ENCODE measurements around the gene EIF4B.
A peak's percentile ranks its signal among the peaks of the same experiment; 100 is the strongest.

EIF4B gene

DNA sequence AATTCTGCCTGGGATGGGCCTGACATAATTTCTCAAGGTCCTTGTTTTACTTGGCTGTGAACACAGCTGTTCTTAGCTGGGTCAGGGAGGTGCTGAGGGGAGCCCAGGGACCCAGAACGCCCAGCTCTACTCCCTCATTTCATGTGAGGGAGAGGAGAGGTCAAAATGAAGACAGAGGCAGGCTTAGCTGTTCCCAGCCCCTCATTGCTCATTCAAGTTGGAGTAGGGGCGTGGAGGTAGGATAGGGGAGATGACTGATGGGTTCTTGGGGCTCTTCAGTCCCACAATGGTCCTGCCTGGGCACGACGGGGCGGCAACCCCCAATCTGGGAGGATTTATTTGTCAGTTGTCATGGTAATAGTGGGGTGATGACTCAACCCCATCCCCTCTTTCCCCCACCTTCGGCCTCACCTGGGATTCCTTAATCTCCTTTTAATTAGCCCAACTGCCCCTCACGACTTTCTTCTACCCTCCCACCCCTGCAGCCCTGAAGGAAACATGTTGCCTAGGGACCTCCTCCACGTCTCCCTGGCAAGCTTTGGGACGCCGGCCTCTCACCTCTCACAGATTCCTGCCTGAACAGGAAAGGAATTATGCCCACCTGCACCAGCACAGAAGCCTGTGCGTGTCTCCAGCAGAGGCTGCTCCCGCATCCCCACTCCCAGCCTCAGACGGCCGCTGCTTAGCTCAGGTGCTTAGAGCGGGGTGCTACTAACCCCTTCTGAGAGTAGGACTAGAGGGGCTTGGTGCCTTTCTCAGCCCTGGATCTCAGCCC, 62.7 kb downstream of the EIF4B start:
- DNase-seq, result no peak

DNA sequence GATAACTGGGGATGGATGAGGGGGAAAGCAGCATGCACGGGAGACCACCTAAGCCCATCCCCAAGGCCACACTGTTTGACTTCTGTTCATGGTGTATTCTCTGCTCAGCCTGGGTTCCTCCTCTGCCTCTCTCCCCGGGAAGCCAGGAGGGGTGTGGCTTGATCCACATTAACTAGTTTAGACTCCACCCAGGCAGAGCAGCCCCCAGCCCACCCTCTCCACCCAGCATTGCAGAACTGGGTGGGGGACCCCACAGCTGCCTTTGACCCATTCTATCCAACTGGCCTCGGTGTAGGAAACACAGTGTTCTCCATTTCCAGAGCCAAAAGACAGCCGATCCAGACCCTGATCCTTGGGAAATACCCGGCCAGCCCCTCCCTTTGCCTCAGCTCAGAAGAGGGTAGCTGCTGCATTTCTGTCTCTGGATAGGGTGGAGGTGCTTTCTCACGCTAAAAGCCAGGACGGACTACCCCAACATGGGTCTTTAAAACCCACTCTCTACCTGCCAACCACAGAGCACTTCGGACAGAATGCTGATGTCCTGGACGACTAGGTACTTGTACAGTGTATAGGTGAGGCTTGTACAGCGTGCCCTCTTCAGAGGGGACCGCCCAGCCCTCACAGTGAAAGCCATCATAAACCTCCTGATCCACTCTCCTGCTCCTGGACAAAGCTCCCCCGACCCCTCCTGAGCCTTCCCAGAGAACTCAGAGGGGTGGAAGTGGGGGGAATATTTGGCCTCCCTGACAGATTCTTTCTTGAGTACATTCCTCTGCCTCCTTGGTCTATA, 63.6 kb downstream of the EIF4B start:
- no peak for DNase-seq

DNA sequence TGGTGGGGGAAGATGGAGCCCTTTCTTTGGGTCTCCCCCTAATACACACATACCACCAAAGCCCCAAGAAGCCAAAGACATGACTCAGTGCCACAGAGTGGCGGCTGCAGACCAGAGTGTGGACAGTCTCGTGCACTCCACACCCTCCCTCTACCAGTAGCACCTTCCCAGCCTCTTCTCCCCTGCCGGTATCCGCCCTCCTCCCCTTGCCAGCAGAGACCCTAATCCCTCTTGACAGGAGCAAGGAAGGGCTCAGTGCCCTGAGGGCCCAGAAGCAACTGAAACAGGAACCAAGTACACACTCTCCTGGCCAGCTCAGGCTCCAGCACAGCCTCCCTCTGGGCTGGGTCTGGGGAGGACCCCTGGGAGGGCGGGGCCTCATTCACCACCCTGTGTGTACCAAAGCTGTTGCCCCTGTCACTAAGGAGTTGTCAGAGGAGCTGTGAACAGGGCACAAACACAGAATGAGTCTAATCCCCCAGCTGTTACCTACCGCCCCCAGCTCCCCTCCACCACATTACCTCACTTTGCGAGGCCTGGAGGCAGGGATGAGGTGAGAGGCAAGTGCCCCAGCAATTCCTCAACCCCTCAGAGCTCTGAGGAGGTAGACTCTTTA, 64.7 kb downstream of the EIF4B start:
- no peak for DNase-seq

DNA sequence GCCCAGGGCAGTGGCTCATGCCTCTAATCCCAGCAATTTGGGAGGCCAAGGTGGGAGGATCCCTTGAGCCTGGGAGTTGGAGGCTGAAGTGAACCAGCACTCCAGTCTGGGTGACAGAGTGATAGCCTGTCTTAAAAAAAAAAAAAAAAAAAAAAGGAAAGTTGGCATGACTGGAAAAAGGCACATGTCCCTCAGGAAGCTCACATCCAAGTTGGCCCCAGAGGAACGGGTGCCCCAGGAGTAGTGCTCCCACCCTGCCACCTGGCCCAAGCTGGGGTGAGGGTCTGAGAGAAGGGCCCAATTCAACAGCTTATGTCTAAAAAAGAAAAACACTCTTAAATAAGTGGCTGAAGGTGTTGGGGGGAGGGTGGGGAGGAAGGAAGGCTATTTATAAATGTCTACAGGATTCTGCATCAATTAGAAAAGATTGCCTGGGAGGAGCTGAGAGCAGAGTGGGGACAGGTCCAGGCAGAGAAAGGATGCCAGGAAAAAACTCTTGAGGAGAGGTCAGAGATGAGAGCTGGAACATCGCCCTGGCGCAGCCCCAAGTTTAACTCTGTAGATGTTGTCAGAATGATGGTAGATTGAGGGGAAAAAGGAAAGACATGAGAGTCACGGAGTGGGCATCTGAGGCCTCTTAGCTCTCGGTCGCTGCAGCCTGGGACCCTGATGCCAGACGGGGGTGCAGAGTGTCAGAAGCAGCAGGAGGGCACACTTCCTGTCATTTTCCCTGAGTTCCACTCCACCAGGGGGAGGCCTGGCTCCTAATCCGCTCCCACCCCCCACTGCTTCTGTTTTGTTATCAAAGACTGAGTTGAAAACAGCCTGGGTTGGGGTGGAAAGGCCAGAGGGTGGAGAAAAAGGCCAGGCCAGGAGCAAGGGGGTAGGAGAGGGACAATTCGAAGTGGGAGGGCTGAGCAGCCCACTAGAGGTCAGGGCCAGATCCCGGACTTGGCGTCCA, 65.6 kb downstream of the EIF4B start:
- no peak for DNase-seq

DNA sequence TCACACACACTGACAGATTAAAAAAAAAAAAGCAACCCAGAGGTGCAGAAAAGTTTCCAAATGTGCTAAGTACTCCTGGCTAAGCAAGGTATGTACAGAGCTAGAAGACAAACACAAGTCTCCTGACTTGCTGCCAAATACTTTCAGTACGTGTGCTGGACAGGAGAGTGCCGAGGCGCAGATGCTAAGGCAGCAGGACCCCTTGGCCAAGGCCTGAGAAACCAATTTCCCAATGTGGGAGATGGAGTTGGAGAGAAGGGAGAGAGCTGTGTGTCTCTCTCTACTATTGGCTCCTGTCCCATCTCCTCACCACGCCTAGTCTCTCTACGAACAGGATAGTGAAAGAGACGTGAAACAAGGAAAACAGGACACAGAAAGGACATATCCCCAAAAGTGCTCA, 67.6 kb downstream of the EIF4B start:
- DNase-seq, result no peak

DNA sequence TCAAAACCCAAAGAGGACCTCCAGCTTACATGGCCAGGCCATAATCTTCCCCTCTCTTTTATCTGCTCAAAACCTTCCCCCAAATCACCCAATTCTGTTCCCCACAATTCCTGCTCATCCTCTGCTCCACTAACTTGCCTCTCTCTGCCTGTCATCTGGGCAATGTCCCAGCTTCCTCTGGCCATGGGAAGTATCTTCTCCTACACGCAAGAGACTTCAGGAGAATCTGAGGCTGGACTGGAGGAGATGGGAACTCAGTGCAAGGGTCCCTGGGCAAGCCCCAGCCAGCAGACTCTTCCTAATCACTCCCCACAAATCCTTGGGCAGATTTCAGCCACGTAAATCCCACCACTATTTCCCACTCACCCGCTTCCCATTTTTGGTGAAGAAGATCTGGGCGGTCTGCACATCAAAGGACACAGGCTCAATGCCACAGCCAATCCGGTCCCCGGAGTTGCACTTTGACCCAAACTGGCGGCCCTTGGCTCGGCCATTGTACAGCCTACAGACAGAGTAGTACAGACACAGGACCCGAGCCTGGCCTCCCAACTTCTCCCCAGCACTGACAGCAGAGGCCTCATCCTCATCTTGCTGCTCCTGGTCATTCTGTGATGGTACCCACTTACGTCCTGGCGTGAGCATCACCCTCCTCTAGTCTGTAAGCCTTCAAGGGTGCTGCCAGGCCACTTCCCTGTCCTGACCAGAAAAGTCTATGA, 68.2 kb downstream of the EIF4B start:
- no peak for DNase-seq

DNA sequence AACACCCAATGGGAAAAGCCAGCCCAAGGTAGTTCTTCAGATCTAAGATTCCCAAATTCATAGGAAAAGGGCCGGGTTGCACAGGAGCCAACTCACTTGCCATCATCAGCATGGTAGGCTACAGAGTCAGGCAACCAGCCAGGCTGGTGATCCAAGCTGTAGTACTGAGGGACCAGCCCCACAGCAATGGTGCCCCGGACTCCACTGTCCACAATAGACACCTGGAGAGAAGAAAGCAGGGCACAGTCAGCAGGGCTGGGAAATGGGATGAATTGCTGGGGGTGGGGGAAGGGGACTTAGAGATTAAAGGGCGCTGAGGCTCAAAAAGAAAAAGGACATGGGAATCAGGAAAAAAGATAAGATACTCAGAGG, 68.7 kb downstream of the EIF4B start:
- DNase-seq, result no peak

DNA sequence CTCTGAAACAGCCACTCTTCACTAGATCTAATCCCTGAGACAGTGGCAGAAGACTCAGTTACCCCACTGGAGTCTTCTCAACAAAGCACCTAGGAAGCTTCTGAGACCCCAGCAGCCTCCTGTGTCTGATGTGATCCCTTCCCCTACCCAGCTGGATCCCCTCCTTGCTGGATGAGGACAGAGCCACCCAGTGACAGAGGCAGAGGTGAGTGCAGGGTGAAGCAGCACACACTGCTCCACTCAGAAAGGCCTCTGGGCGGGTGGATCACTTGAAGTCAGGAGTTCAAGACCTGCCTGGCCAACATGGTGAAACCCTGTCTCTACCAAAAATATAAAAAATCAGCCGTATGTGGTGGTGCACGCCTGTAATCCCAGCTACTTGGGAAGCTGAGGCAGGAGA, 70.2 kb downstream of the EIF4B start:
- DNase-seq, result no peak

DNA sequence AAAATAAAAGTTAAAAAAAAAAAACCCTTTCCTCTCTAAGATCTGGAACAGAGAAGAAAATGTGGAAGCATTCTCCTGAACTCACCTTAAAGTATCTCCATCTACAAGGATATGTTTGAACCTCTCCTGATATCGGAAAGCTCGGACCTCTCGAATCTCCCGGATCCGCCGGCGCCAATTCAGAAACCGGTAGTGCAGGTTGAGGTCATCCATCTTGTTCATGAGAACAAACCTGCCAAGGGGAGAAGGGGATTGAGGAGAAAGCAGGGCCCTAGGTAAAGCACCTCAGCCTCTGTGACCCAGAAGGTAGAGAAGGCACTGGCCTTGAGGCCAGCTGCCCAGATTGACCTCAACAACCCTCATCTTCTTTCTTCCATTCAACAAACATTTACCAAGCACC, 70.8 kb downstream of the EIF4B start:
- DNase-seq, result no peak

DNA sequence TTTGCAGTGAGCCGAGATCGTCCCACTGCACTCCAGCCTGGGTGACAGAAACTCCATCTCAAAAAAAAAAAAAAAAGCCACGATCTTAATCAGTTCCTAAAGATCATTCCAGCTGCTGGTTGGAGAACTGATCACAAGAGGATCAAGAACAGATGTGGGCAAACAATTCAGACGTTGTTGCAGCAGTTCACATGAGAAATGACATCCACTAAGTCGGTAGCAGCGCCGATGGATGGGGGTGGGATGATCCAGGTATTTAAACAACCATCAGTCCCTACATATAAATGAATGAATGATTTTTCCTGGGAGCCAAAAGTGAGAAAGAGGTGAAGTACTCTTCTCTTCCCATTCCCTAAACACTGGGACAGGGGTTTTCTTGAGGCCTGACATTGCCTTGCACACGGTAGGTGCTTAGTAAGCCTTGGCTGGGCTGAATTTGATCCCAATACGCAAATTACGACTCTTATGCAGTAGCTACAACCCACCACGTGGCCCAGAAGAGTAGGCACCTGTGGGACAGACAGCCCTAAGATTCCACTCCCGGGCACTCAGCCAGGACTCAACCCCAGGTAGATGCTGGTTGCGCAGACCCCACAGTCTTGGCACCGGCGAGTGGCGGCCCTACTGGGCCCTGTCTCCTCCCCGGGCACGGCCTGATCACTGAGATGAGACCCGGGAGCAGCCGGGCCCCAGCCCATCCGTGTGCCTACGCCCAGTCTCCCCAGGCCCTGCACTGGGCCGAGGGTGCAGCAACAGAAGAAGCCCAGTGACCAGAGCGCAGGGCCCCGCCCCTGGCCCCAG, 72.4 kb downstream of the EIF4B start:
- DNase-seq, result peak in 10 of 56 donors; percentile 46 to 77 (median 66)

DNA sequence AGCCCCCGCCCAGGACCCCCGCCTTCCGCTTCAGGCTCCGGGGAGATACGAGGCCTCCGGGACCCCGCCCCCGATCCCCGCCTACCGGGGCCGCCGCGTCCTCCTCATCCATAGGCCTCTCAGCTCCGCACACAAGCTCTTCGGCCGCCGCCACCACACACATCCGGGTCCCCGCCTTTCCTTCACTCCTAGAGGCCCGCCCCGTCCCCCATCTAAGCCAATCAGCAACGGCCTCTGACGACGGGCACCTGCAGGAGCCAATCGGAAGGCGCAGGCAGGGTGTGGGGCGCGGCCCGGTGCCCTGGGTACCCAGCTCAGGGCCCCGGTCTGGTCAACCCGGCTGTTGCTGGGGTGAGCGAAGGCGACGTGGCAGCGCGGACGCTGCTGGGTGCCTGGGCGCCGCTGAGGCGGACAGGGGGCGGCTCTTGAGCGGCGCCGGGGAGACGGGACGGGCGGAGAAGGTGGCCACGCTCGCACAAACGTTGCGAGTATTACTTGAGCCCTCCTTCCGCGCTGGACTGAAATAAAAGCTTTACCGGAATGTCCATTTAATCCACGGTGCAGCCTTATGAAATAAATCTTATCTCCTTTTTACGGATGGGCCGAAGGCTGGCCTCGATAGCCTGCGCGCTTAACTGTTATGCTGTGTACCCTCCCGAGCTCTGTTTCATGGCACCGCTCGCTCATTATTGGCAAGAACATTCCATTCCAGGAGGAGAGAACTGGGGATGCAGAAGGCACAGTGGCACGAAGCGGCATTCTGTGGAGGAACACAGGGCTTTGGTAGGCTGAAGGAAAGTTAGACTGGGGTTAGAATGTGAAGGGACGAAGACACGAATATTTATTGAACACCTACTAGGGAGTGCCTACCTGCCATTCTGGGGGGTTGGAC, 73.2 kb downstream of the EIF4B start, which contains the start of gene SPRYD3:
TSS of gene SPRYD3 (minus strand) at position 165 of the 892 bp plus-strand sequence. CDS start at position 108, 57 bp downstream.
- peak; percentile 84 to 99 (median 97) for DNase-seq

DNA sequence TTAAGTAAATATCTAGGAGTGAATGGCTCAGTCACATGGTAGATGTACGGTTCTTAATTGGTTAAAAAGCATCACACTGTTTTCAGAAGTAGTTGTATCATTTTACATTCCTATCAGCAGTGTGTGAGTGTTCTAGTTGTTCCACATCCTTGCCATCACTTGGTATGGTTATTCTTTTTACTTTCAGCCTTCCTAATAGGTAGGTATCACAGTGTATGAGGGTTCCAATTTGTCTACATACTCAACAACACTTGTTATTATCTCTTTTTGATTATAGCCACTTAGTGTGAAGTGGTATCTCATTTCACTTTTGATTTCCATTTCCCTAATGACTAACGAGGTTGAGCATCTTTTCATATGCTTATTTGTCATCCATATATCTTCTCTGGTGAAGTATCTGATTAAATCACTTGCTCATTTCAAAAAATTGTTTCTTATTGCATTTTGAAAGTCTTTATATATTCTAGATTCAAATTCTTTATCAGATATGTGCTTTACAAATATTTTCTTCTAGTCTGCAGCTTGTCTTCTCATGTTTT, 76.5 kb downstream of the EIF4B start:
- DNase-seq, result no peak

DNA sequence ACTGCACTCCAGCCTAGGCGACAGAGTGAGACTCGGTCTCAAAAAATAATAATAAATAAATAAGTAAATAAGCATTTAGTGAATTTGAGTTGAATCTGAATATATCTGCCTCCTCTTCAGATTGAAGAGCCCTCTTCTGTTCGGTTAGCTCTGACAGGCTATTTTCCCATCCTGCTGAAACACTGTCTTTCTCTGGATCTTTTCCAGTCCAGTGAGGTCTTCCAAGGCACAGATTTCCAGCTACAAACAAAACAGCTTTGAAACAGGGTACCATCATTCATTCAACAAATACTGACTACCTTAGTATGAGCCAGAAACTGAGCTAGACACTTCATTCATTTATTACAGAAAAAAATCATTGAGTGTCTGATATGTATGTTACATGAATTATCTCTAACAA, 80.1 kb downstream of the EIF4B start:
- no peak for DNase-seq

DNA sequence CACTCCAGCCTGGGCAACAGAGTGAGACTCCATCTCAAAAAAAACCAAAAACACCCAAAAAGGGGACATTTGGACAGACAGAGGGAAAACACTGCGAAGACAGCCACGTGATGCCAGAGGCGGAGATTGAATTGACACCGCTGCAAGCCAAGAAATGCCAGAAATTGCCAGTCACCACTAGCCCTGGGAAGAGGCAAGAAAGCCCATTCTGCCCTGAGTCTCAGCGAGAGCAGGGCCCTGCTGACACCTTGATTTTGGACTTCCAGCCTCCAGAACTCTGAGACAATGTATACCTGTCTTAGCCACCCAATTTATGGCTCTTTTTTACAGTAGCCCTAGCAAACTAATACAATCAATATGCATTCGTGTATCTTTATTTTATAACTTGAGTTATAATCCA, 83.8 kb downstream of the EIF4B start:
- no peak for DNase-seq

DNA sequence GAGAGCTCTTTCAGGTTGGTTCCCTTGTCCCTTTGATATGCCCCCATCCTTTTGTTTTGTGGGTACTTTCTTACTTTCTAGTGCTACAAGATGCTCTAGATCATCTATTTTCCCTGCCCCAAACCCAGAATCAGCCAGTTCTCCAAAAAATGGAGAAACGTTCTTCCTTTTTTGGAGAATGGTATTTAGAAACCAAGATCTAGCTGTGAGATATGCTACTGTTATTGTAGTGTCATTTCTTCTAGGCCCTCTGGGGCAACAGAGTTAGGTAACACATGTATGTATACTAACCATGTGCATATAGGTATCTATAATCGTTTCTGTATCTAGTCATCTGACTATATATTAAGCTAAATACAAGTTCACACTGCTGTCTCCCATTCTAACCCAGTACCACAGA, 84.3 kb downstream of the EIF4B start:
- no peak for DNase-seq

DNA sequence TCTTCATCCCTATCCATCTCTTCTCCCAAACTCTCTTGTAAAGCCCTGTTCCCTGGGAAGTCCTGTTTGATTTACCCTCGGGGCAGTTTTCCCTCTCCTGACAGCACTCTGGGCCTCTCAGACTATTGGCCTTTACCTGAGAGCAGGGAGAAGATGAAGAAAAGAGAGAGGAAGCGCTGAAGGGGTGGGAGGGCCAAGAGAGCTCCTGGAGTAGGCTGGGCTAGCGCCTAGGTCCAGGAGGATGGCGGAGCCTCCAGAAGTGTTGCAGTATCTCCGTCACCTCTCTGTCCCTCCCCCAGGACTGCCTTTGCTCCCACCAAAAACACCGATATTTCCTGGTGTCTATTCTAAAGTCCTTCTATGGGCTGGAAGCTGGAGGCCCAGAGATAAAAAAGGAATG, 85.5 kb downstream of the EIF4B start:
- DNase-seq, result no peak

All from nucleus accumbens (tissue), 56 donors.